NOMO-1 treated with dmso at 0.1 percent for 144 hours (cell line): Measurements from ENCODE around the gene PDE4A.
A peak's percentile ranks its signal among the peaks of the same experiment; 100 is the strongest.
"Not testable (repeated sequence)": the region's sequence is repeated elsewhere in the genome, so short reads cannot be mapped to it uniquely, and the experiment has no call there.

ENCODE experiments used
- DNase-seq: peaks from one replicate; lab custom pipeline; 2025; ENCODE audit not compliant: unreplicated experiment; lab: John Stamatoyannopoulos, UW

Gene PDE4A

GRCh38 chr19:10424011-10424637, 3.8 kb downstream of the PDE4A start:
- DNase-seq: peak; percentile 44

GRCh38 chr19:10427169-10427568, 6.8 kb downstream of the PDE4A start:
- no peak for DNase-seq

- no peak for DNase-seq
Observed at GRCh38 chr19:10428996-10429381, 8.7 kb downstream of the PDE4A start.

GRCh38 chr19:10430505-10431253, 10.3 kb downstream of the PDE4A start:
- DNase-seq: no peak

- DNase-seq: no peak
Observed at GRCh38 chr19:10431254-10431942, 11.1 kb downstream of the PDE4A start.

DNA sequence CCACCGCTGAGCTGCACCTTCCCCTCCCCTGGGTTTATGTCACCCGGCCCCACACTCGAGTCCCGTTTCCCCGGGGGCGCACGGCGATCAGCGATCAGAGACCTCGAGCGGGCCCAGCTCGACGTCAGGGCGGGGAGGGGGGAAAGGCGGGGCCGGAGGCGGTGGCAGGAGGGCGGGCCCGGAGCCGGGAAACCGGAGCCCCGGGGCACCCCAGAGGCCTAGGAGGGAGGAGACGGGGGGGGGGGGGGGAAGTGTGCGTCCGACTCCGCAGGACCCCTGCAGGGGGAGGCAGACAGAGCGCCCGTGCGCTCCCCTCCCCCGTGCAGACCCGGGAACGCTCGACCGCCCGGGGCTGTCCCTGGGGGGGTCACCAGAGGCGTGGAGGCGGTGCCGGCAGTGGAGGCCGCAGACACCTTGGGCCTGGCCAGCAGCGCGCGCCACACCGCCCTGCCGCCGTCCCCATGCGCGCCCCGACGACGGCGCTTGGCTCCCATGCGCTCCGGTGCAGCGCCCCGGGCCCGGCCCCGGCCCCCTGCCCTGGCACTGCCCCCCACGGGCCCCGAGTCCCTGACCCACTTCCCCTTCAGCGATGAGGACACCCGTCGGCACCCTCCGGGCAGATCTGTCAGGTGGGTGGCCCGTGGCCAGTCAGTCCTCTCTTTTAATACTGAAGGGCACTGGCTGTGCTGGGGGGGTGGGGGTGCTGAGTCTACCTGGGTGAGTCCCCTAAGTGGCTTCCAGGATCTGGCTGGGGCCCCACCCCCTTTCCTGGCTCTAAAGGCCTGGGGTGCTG, 11.8 kb downstream of the PDE4A start:
- DNase-seq: peak; percentile 56

- no peak for DNase-seq
Observed at GRCh38 chr19:10432736-10433130, 12.4 kb downstream of the PDE4A start.

DNA sequence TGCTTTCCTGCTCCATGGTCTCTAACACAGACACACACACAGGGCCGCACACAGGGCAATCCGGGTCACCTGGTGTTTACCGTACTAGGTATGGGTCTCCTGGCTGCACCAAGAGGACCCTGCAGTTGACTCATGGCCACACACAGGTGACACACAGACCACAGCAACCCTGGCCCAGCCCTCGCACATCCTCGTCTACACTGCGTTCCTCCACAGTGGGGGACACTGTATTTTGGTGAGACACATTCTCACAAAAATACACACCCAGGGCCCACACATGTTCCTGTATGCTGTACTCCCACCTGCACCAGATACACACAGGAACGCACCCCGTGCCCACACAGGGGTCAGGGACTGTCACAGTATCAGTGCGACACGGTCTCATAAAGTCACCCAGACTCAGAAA, 12.8 kb downstream of the PDE4A start:
- DNase-seq: no peak

DNA sequence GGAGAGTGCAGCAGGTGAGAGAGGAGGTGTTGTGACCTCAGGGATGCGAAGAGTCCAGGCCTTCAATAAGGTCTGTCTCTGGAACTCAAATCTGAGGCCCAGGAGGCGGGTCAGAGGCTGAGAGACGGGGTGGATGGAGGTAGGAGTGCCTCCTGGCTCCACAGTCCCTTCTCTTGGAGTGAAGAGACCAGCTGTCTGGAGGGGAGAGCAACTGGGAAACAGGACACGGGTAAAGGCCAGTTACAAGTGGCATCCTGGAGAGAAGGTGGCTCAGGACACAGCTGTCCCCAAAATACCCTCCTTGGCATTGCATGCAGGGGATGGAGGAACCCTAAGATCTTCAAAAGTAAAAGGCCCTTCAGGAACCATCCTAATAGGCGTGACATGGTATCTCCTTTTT, 19.2 kb downstream of the PDE4A start:
- DNase-seq: no peak

DNA sequence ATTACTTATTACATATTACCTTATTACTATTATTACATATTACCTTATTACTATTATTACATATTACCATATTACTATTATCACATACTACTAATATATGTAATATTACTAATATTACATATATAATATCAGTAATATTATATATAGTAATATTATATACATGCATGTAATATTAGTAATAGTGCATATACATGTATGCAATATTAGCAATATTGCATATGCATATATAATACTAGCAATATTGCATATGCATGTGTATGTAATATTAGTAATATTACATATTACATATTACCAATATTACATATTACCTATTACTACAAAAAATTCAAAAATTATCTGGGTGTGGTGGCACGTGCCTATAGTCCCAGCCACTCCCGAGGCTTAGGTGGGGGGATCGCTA, 22.4 kb downstream of the PDE4A start:
- DNase-seq: no peak

DNA sequence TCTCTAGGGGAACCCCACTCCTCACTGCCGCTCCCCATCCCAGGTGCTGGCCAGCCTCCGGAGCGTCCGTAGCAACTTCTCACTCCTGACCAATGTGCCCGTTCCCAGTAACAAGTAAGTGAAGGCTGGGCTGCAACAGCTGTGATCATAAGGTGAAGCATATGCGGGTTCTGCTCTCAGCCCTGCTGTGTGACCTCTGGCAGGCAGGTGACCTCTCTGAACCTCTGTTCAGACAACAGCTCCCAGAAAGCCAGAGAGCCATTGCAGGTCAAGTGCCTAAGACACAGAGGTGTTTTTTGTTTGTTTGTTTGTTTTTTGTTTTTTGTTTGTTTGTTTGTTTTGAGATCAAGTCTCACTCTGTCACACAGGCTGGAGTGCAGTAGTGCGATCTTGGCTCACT, 28.7 kb downstream of the PDE4A start:
- DNase-seq: no peak

DNA sequence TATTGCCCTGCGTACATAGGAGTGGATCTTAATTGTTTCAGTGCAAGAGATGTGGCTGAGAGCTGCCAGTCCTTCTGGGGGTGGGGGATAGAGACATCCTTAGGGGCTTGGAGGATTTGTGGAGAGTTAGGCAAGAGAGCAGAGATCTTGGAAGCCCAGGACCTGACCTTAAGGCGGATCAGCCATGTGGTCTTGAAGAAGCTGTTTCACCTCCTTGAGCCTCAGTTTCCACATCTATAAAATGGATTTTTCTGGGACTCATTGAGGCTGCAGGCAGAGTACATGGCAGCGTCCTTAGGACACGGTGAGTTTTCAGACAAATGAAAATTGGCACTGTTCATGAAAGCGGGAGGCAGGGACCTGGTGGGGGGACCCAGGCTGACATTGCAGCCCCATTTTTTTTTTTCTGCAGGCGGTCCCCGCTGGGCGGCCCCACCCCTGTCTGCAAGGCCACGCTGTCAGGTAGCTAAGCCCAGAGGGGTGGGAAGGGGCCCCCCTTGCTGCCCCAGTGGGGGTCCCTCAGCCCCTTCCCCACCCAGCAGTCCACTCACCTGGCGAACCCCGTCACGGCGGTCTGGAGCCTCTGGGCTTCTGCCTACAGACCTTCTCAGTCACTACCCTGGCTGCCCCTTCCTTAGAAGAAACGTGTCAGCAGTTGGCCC, 30.0 kb downstream of the PDE4A start:
- DNase-seq: no peak

- DNase-seq: no peak
Observed at GRCh38 chr19:10450853-10451609, 30.7 kb downstream of the PDE4A start.

- no peak for DNase-seq
Observed at GRCh38 chr19:10452726-10453618, 32.6 kb downstream of the PDE4A start.

- DNase-seq: no peak
Observed at GRCh38 chr19:10453852-10454251, 33.5 kb downstream of the PDE4A start.

GRCh38 chr19:10454267-10454666, 33.9 kb downstream of the PDE4A start:
- no peak for DNase-seq

DNA sequence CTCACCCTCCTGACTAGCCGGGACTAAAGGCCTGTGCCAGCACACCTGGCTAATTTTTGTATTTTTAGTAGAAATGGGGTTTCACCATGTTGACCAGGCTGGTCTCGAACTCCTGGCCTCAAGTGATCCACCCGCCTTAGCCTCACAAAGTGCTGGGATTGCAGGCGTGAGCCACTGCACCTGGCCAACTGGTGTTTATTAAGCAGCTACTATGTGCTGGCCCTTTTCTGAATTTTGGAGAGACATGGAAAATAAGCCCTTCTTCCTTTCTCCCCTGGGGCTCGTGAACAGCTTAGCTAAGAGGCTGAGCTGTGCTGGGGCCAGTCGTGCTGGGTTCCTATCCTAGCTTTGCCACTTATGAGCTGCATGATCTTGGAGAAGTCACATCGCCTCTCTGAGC, 38.4 kb downstream of the PDE4A start:
- not testable (repeated sequence) for DNase-seq

DNA sequence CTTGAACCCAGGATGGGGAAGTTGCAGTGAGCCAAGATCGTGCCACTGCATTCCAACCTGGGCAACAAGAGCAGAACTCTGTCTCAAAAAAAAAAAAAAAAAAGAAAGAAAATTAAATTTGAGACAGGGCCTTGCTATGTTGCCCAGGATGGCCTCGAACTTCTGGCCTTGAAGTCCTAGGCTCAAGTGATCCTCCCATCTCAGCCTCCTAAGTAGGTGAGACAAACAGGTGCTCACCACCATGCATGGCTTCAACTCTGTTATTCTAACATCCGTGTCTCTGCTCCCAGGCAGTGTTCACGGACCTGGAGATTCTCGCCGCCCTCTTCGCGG, 40.3 kb downstream of the PDE4A start:
- DNase-seq: no peak
